HG03135 (cell line): ENCODE results near the gene MRAP2.
"Not testable (repeated sequence)": the region's sequence is repeated elsewhere in the genome, so short reads cannot be mapped to it uniquely, and the experiment has no call there.

Experiments used
- ATAC-seq: cut with Tn5 transposase; IDR thresholded peaks from one replicate; pipeline ENCODE4 v1.9.1; 2021; ENCODE audit warnings: mild to moderate bottlenecking, moderate library complexity; ENCODE audit not compliant: unreplicated experiment

The MRAP2 gene

DNA sequence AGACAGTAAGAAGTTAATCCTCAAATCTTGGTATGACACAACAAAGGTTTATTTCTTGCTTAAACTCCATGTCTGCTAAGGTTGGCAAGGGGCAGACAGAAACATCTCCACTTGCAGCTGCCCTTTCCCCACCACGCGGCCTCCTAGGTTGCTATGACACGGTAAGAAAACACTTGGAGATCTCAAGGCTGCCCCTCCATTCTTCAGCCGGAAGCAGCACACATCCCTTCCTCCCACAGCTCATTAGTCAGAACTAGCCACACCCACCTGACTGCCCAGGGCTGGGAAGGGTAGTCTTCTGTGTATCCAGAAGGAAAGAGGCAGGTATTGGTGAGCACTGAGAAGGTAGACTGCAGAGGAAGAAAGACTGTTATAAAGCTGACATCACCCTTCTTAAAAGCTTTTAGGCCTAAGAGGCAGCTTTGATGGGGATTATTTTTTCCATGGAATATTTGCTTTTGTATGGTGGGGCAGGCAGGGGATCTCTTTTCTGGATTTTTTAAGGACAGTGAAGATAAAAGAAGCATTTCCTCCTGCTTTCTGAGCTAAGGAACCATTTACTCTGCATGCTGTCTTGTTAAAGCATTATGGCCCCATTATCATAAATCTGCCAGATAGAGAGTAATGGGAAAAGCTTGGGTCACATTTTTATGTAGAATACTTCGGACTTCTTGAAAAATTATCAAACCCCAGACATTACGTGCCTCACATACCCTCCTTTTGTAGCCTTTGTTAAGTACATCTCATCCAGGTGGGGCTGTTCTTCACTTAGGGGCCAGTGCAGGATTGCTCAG is 41.6 kb downstream of the MRAP2 start:
- no peak for ATAC-seq

DNA sequence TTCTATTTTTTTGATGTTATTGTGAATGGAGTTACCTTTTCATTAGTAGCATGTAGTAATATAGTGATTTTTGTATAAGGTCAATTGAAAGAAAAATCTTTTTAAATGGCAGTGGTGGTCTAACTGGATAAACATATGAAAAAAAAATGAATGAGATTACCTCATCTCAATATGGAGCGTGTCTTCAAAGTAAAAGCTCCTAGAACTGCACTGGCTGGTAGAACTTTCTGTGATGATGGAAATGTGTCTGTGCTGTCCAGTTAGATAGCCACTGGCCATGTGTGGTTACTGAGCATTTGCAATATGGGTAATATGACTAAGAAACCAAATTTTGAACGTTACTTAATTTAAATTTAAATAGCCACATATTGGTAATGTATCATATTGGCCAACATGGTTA is 44.1 kb downstream of the MRAP2 start:
- ATAC-seq = no peak

DNA sequence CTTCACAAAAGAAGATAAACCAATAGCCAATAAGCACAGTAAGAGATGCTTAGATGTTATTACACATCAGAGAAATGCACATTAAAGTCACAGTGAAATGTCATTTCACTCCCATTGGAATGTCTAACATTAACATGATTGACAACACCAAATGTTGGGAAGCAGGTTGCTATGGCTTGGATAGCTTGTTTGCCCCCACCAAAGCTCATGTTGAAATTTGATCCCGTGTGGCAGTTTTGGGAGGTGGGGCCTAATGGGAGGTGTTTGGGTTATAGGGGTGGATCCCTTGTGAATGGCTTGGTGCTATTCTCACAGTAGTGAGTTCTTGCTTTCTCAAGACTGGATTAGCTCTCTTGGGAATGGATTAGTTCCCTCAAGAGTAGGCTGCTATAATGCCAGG is 44.8 kb downstream of the MRAP2 start:
- ATAC-seq = no peak

GRCh38 chr6:84081222-84081621 is 47.6 kb downstream of the MRAP2 start:
- ATAC-seq = no peak

DNA sequence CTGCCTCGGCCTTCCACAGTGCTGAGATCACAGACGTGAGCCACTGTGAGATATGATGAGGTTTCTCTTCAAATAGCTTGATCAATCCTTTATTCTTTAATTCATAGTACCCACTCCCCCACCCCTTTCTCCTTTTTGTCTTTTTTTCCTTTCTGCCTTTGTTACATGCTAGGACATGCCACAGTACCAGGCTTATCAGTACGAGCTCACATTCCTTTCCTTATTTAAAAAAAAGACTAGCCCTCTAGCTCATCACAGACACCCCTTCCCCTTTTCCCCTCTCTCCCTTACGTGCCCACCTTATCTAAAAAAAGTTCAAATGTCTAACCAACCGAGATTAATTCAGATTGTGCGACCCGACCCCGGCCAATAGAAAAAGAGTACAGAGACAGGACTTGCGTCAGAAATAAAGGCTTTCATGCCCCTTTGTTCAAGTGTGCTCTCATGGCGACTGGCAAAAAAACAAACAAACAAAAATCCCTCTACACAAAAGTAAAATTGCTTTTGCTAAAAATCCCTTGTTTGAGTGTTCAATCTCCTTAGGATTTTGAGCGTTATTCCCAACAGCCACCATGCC is 49.2 kb downstream of the MRAP2 start:
- no peak for ATAC-seq

- ATAC-seq = not testable (repeated sequence)
Observed at GRCh38 chr6:84084705-84085104, 51.1 kb downstream of the MRAP2 start.

DNA sequence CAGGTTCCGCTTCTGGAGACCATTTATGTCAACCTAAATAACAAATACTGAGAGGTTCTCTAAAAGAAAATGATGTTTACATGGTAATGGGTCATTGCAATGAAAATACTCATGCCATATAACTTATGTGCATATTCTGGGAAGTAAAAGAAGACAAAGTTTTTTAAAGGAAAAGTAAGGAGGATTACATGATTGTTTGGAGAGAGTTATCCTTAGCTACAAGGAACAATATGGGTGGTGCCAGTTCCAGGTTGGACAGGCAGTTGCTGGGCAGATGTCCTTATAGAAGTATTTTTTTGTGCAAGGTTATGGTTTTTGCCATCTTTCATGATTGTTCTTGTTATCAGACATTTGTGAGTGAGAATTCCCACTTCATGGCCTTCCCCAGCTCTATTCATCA is 52.5 kb downstream of the MRAP2 start:
- ATAC-seq = no peak

DNA sequence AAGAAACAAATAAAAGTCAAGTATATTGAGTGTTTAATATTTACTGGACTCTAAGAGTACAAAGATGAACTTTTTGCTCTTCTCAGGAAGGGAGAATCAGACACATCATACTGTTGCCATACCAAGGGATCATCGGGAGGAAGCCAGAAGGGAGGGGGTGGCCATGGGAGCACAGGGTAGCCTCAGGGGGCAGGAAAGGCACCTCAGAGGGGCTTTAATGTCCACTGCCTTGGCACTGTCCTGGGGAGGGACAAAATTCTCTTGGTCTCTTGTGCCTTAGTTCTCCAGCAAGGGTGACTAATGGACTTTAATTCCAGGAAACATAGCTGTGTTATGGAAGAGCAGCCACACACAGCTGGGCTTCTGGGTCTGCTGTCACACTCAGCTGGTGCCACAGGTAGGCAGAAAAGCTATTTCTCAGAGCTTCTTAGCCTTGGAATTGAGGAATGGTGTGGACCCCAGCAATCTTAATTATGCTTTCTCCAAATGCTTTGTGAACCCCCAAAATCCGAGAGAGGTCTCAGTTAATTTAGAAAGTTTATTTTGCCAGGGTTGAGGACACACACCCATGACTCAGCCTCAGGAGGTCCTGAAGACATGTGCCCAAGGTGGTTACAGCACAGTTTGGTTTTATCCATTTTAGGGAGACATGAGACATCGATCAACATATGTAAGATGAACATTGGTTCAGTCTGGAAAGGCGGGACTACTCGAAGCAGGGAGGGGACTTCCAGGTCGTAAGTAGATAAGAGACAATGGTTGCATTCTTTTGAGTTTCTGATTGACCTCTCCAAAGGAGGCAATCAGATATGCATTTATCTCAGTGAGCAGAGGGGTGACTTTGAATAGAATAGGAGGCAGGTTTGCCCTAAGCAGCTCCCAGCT is 53.2 kb downstream of the MRAP2 start:
- no peak for ATAC-seq

GRCh38 chr6:84089081-84089480 is 55.5 kb downstream of the MRAP2 start:
- no peak for ATAC-seq

- ATAC-seq = no peak
Observed at GRCh38 chr6:84089552-84089951, 56.0 kb downstream of the MRAP2 start.

DNA sequence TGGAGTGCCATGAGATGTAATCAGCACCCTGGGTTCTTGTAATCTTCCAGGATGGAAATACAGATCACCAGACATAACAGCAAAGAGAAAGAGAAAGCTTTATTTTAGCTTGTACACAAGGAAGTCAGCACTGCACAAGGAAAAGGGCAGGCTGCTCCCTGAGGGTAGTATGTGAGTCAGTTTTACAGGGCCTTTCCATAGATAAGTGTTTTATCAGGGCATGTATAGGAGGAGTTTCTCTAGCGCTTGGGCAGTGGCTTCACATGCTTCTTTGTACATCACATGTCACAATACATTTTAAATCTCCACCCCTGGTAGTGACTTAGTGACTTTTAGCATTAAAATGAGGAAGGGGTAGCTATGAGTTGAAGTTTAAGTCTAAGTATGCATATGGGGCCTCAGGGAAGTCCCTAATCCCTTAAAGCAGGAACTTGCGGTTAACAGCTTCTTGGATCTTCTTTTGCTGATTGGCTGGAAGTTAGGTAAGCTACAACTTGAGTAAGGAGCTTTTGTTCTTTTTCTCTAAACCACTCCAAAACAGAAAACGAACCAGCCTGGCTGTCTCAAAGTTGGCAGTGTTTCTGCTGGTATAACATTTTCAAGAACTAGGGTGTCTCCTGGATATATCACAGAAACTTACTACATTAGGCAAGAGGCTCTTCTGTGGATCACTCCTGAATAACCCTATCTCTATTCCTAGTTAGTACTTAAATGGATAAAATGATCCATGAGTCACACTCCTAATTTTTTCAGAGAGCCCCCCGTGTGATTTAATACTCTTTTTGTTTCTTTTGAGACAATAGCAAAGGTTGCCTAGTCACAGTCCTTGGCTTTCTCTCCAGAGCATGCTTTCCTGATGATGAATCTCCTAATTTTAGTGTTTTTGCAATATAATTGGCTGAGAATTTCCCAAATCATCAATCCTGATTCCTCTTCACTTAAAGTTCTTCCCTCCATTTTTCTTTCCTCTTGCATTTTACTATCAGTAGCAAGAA is 60.2 kb downstream of the MRAP2 start:
- ATAC-seq = no peak

DNA sequence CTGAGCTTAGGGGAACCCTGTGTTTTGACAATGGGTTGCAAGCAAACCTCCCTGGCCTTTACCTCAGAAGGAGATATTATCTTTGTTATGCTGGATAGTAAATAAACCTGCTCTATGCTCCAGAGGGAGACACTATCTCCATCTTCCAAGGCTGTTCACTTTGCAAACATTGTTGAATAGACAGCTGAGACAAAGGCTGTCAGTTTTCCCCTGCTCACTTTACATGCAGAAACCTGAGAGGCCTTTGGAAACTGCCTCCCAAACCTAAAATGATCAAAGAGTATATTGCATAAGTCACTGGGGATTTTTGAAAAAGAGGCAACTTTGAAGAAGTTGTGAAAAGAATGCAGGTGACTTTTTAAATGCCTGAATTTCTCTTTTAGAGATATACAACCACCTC is 61.6 kb downstream of the MRAP2 start:
- ATAC-seq = no peak

DNA sequence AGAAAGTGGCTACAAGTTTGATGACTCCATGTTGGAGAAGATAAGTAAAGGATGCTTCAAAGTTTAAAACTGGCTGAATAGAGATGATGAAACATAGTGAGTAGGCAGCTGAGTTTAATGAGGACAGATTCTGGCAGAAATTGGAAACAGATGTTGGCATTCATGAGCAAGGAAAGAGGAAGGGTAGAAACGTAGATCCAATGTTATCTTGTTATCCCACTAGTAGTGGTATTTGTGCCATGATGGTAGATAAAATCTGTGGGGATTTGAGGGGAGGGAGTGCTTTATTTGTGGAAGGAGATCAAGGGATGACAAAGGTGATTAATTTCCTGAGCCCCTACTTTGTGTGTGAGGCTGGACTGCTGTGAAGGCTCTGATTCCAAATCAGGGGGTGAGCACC is 69.5 kb downstream of the MRAP2 start:
- ATAC-seq = no peak

- ATAC-seq = not testable (repeated sequence)
Observed at GRCh38 chr6:84105215-84105924, 71.8 kb downstream of the MRAP2 start.

DNA sequence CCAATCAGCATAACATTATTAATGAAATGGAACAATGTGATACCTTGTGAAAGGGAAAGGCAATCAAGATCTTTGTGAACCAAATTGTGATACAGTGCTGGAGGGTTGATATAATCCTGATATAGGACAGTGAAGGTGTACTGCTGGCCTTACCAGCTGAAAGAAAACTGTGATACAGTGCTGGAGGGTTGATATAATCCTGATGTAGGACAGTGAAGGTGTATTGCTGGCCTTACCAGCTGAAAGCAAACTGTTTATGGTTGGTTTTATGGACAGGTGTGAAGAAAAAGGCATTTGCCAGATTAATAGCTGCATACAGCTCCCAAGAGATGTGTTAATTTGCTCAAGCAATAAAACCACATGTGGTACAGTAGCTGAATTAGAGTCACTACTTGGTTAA is 73.9 kb downstream of the MRAP2 start:
- no peak for ATAC-seq

DNA sequence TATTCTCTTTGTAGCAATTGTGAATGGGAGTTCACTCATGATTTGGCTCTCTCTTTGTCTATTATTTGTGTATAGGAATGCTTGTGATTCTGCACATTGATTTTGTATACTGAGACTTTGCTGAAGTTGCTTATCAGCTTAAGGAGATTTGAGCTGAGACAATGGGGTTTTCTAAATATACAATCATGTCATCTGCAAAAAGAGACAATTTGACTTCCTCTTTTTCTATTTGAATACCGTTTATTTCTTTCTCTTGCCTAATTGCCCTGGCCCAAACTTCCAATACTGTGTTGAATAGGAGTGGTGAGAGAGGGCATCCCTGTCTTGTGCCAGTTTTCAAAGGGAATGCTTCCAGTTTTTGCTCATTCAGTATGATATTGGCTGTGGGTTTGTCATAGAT is 77.8 kb downstream of the MRAP2 start:
- not testable (repeated sequence) for ATAC-seq

- ATAC-seq = not testable (repeated sequence)
Observed at GRCh38 chr6:84114933-84115594, 81.5 kb downstream of the MRAP2 start.

DNA sequence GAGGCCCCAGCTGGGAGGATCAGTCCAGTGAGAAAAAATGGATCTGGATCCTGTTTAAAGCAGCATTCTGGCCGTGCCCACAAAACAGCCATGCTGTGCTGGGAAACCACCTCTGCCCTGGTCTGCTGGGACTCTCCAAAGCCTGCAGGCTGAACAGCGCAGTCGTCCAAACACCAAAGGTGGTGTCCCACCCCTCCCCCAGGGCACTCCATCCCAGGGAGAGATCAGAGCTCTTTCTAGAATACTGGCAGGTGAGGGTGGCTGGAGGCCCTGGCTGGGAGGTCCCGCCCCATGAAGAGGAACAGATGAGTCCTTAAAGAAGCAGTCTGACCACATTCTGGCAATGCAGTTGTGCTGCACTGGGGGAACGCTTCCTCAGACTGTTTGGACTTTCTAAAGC is 84.6 kb downstream of the MRAP2 start:
- ATAC-seq = no peak

DNA sequence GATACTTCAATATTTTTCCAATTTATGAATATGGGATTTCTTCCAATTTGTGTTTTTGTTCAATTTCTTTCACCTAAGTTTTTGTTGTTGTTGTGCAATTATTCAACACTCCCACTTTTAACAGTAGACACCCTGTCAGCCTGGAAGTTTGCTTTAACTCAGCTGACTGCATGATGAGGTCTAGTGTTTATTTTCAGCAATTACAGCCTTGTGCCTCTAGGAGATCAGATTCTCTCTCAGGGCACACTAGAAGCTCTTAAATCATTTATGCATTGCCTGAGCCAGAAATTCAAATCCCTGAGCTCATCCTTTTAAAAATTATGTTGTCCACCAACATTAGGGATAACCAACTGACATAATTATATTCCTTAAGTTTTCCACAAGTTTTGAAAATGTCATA is 85.7 kb downstream of the MRAP2 start:
- ATAC-seq = no peak
